Thyroid gland (tissue), 4 donors: ENCODE data around the gene SUOX. TPM values are rescaled to one million over a fixed set of nuclear protein-coding genes. Genes with fewer than 3 reads are reported as not detected.
"Not testable (repeated sequence)": the region's sequence is repeated elsewhere in the genome, so short reads cannot be mapped to it uniquely, and the experiment has no call there.

Source experiments
- DNase-seq, 2 donors: peaks; one replicate each; pipeline ENCODE4 v3.0.0-alpha.2; 2019
- H3K27ac ChIP-seq, 3 donors: fragments of 200-600 bp; sonication (generic); 1 replicate in 2 of 3; 2 replicates in 1 of 3; pipeline ENCODE4 v1.5.1; 2016 to 2019; ENCODE audit warnings: mild to moderate bottlenecking in 1 of 3, moderate library complexity in 1 of 3
- H3K27me3 ChIP-seq: fragments of 200-600 bp; sonication (generic); one replicate; pipeline ENCODE4 v1.5.1; 2019
- H3K36me3 ChIP-seq, 2 donors: fragments of 200-600 bp; sonication (generic); one replicate each; pipeline ENCODE4 v1.5.1; 2016 to 2019
- H3K4me1 ChIP-seq, 2 donors: fragments of 200-600 bp; sonication (generic); one replicate each; pipeline ENCODE4 v1.5.1; 2017 to 2019
- H3K4me3 ChIP-seq, 3 donors: fragments of 200-600 bp; sonication (generic); replicated peaks in 1 of 3; 1 replicate in 2 of 3; 2 replicates in 1 of 3; pipeline ENCODE4 v1.5.1; 2016; ENCODE audit warnings: mild to moderate bottlenecking in 1 of 3
- H3K9me3 ChIP-seq: fragments of 200-600 bp; sonication (generic); one replicate; pipeline ENCODE4 v1.5.1; 2017
- CTCF ChIP-seq, 6 experiments: fragments of 200-600 bp in 3 of 6; fragments of 450-650 bp in 3 of 6; sonication (generic) in 3 of 6; IDR thresholded peaks; one replicate each; pipeline ENCODE4 v1.5.1; 2016 to 2019; ENCODE audit warnings: antibody characterized with exemption in 6 of 6, mild to moderate bottlenecking in 2 of 6, inconsistent platforms in 1 of 6, moderate library complexity in 1 of 6
- POLR2A ChIP-seq, 2 donors: fragments of 450-650 bp; IDR thresholded peaks; one replicate each; pipeline ENCODE4 v1.6.1; 2017; ENCODE audit warnings: antibody characterized with exemption in 2 of 2, mild to moderate bottlenecking in 2 of 2, moderate library complexity in 1 of 2
- WGBS, 2 donors: methylation state at CpG; one replicate each; pipeline ENCODE4 v1.1.5; 2017; 5-methylcytosine and 5-hydroxymethylcytosine counted together
- intact Hi-C: fragments of 100-400 bp; cut with DNase I; formaldehyde crosslinking; loops from one replicate; pipeline ENCODE4 v1.15.1; 2023
- total RNA-seq, 4 donors: library from RNA; depleted of rRNA; stranded (reverse); fragments of >200 nt; gene quantifications; one replicate each; pipeline ENCODE4 v1.2.3, GENCODE V29; 2016

The SUOX gene
- total RNA-seq, 4 donors from 2014 or later = 18.7 to 36.8 (median 36.2) TPM

GRCh38 chr12:56040963-56041551 lies 44.0 kb downstream of the SUOX start:
- intact Hi-C loops = loop anchor here (10.0 kb wide), 1 partner anchor 64 kb away; the partner anchor contains the start of gene PA2G4
- Histone ChIP-seq H3K4me3 (peak overlapping the region in 1 of 3 donors; percentile 80), H3K27me3 (no peaks in the 10 kb centered on the region), H3K36me3 (peaks cover 20 to 23% of the 10 kb centered on the region in 2 donors), H3K9me3 (no peaks in the 10 kb centered on the region), H3K4me1 (peaks cover 7 to 11% of the 10 kb centered on the region in 2 donors), H3K27ac (peak overlapping the region; percentile 94 to 97 (median 94))
- 57 to 61% methylated on average over 14 of the region's 14 CpGs for WGBS, 2 donors
- DNase-seq = no peak
- TF ChIP-seq CTCF (IDR thresholded peaks at IDR 0.05) (no peak), POLR2A (IDR thresholded peaks at IDR 0.05) (no peak)

GRCh38 chr12:56041552-56042429 lies 44.7 kb downstream of the SUOX start, which contains the start of gene RPS26:
Gene RPS26, plus strand, starts transcription at chr12:56041918. Its CDS starts 249 bp downstream, at chr12:56042167.
- TF ChIP-seq POLR2A (IDR thresholded peaks at IDR 0.05) (peak in 1 of 2 donors; percentile 88), CTCF (IDR thresholded peaks at IDR 0.05) (peak in 3 of 6 experiments; percentile 14 to 61 (median 45))
- intact Hi-C loops = loop anchor here (10.0 kb wide), 1 partner anchor 63 kb away; the partner anchor contains the start of gene PA2G4
- peaks cover 7 to 11% of the 10 kb centered on the region in 2 donors for H3K4me1 ChIP-seq
- WGBS, 2 donors = 0 to 1% methylated on average over 41 to 49 of the region's 50 CpGs
- peak within 1 kb of the TSS; percentile 94 to 97 (median 94) for H3K27ac ChIP-seq
- no peaks in the 10 kb centered on the region for H3K27me3 ChIP-seq
- H3K36me3 ChIP-seq = peaks cover 20 to 23% of the 10 kb centered on the region in 2 donors
- peak within 1 kb of the TSS; percentile 74 to 88 (median 80) for H3K4me3 ChIP-seq
- no peaks in the 10 kb centered on the region for H3K9me3 ChIP-seq
- DNase-seq = peak; percentile 97 to 98

- Histone ChIP-seq H3K4me3 (peak overlapping the region; percentile 74 to 88 (median 80)), H3K36me3 (peaks cover 20 to 23% of the 10 kb centered on the region in 2 donors), H3K4me1 (peaks cover 7 to 11% of the 10 kb centered on the region in 2 donors), H3K27ac (peak overlapping the region; percentile 94 to 97 (median 94))
- 0 to 1% methylated on average over 11 to 20 of the region's 20 CpGs for WGBS, 2 donors
- intact Hi-C loops = loop anchor here (10.0 kb wide), 1 partner anchor 62 kb away; the partner anchor contains the start of gene PA2G4
- H3K27me3 ChIP-seq, H3K9me3 ChIP-seq: not testable (repeated sequence)
- DNase-seq = peak in 1 of 2 donors; percentile 10
Measured at GRCh38 chr12:56042430-56042813, 45.3 kb downstream of the SUOX start.

- Histone ChIP-seq H3K36me3 (peaks cover 20 to 23% of the 10 kb centered on the region in 2 donors), H3K4me3 (peak overlapping the region; percentile 74 to 88 (median 80)), H3K27me3 (no peaks in the 10 kb centered on the region), H3K27ac (peak overlapping the region in 2 of 3 donors; percentile 94 to 97), H3K4me1 (peaks cover 7 to 11% of the 10 kb centered on the region in 2 donors), H3K9me3 (no peaks in the 10 kb centered on the region)
- 41 to 45% methylated on average over 9 of the region's 9 CpGs for WGBS, 2 donors
- DNase-seq = no peak
- TF ChIP-seq CTCF (IDR thresholded peaks at IDR 0.05) (no peak), POLR2A (IDR thresholded peaks at IDR 0.05) (no peak)
- intact Hi-C loops = loop anchor here (10.0 kb wide), 1 partner anchor 62 kb away; the partner anchor contains the start of gene PA2G4
Measured at GRCh38 chr12:56042843-56043242, 45.8 kb downstream of the SUOX start.

- Histone ChIP-seq H3K27ac (no peak overlapping the region), H3K4me1 (peaks cover 7 to 9% of the 10 kb centered on the region in 2 donors), H3K4me3 (no peak overlapping the region), H3K36me3 (peaks cover 20 to 23% of the 10 kb centered on the region in 2 donors), H3K9me3 (no peaks in the 10 kb centered on the region), H3K27me3 (no peaks in the 10 kb centered on the region)
- intact Hi-C loops = loop anchor here (10.0 kb wide), 1 partner anchor 59 kb away; the partner anchor contains the start of gene PA2G4
- TF ChIP-seq CTCF (IDR thresholded peaks at IDR 0.05) (no peak), POLR2A (IDR thresholded peaks at IDR 0.05) (no peak)
- WGBS, 2 donors = 78 to 89% methylated on average over 9 of the region's 9 CpGs
- DNase-seq = no peak
Measured at GRCh38 chr12:56046027-56046780, 49.1 kb downstream of the SUOX start.
